CD4-positive, alpha-beta T cell treated with Interferon alpha-2 for 1 hour (primary cell): ENCODE results near the gene TRPM4.
"Not testable (repeated sequence)": the region's sequence is repeated elsewhere in the genome, so short reads cannot be mapped to it uniquely, and the experiment has no call there.

ENCODE experiments used
- DNase-seq, 2 donors: peaks; one replicate each; pipeline ENCODE4 v3.0.0-alpha.2; 2020 to 2022

Gene TRPM4

GRCh38 chr19:49127225-49127624 lies 30.4 kb upstream of the TRPM4 start:
- not testable (repeated sequence) for DNase-seq

GRCh38 chr19:49127674-49128544 lies 29.7 kb upstream of the TRPM4 start:
- DNase-seq: peak; percentile 96 to 97

- DNase-seq: no peak
Observed at GRCh38 chr19:49128545-49129237, 28.9 kb upstream of the TRPM4 start.

- no peak for DNase-seq
Observed at GRCh38 chr19:49129238-49129583, 28.4 kb upstream of the TRPM4 start.

GRCh38 chr19:49130325-49130724 lies 27.3 kb upstream of the TRPM4 start:
- no peak for DNase-seq

GRCh38 chr19:49132974-49133609 lies 24.5 kb upstream of the TRPM4 start:
- DNase-seq: peak in 1 of 2 donors; percentile 51

GRCh38 chr19:49133621-49134454 lies 23.8 kb upstream of the TRPM4 start:
- DNase-seq: peak; percentile 46 to 62

GRCh38 chr19:49135686-49136085 lies 21.9 kb upstream of the TRPM4 start:
- DNase-seq: no peak

- no peak for DNase-seq
Observed at GRCh38 chr19:49136771-49137171, 20.8 kb upstream of the TRPM4 start.

- DNase-seq: no peak
Observed at GRCh38 chr19:49140951-49141350, 16.6 kb upstream of the TRPM4 start.

- no peak for DNase-seq
Observed at GRCh38 chr19:49141352-49141751, 16.2 kb upstream of the TRPM4 start.

- DNase-seq: peak; percentile 64 to 69
Observed at GRCh38 chr19:49142866-49143335, 14.7 kb upstream of the TRPM4 start.

GRCh38 chr19:49145573-49146407 lies 11.8 kb upstream of the TRPM4 start:
- peak; percentile 67 to 78 for DNase-seq

GRCh38 chr19:49146408-49146770 lies 11.2 kb upstream of the TRPM4 start:
- not testable (repeated sequence) for DNase-seq

- DNase-seq: no peak
Observed at GRCh38 chr19:49148044-49148682, 9.4 kb upstream of the TRPM4 start.

GRCh38 chr19:49148784-49149651 lies 8.6 kb upstream of the TRPM4 start:
- DNase-seq: peak; percentile 86 to 87

- DNase-seq: no peak
Observed at GRCh38 chr19:49149652-49150105, 7.9 kb upstream of the TRPM4 start.

GRCh38 chr19:49150106-49150943 lies 7.3 kb upstream of the TRPM4 start:
- peak; percentile 34 to 60 for DNase-seq

- DNase-seq: no peak
Observed at GRCh38 chr19:49150944-49151243, 6.7 kb upstream of the TRPM4 start.
